G401.6 (cell line): Measurements from ENCODE around the gene WDFY2.
A peak's percentile ranks its signal among the peaks of the same experiment; 100 is the strongest.

Source experiments
- FAIRE-seq: peaks from 2 replicates; lab custom pipeline; 2012; peaks lifted over from hg19 to GRCh38; lab: Jason Lieb, UNC

The WDFY2 gene

DNA sequence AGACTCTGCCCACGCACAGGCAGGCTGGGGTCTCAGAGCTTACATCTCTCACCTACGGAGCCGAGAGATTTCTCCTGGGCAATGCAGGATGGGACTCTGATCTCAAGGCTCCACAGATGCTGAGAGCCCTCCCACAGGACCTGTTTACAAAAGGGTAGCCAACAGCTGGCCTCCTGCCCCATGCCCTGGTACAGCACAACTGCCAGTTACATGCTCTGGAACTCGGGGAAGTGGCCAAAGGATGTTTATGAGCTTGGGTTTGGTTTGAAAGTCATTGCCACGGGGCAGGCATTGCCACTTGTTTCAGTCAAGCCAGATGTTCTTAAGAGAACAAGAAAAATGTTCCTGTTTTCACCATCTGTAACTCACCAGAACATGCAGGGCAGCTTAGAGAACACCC lies 216.2 kb downstream of the WDFY2 start:
- no peak for FAIRE-seq

- no peak for FAIRE-seq
Observed at GRCh38 chr13:51801631-51802099, 217.4 kb downstream of the WDFY2 start.

- FAIRE-seq, result no peak
Observed at GRCh38 chr13:51802631-51803418, 218.6 kb downstream of the WDFY2 start.

- FAIRE-seq, result peak; percentile 21
Observed at GRCh38 chr13:51803422-51804294, 219.4 kb downstream of the WDFY2 start, which contains the start of gene DHRS12. DHRS12 (minus strand) TSS chr13:51804163; CDS start chr13:51799659, 4,504 bp downstream.

- no peak for FAIRE-seq
Observed at GRCh38 chr13:51804295-51805172, 220.3 kb downstream of the WDFY2 start.

DNA sequence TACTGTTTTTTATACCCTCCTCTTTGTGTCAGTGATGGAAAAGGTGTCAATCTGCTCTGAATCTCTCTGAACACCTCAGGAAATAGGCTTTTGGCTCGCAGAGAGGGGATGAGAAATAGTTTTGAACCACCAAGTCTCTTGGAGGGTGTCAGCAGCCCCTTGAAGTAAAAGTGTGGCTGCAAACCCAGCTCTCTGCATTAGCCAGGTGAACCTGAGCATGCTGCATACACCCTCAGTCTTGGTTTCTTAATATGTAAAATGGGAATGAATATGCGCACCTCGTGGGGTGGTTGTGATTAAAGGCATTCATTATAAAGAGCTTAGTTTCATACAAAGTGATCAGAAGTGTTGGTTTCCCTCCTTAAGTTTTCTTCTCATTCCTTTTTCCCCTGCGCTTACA lies 221.1 kb downstream of the WDFY2 start:
- FAIRE-seq, result no peak

- no peak for FAIRE-seq
Observed at GRCh38 chr13:51805925-51806324, 221.7 kb downstream of the WDFY2 start.

DNA sequence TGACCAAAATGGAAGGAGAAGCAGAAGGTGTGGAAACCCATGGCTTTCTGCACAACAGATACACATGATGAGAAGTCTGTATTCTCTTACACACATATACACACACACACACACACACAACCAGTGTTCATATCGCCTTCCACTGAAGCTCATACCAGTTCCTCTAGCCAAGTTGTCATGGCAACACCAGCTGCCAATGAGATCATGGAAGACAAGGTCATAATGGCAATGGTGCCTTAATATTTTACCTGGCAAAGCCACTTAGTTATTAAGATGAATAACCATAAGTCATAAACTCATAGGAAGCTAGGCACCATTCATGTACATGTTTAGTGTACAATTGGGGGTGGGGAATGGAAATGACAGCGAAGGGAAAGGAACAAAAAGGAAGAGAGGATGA lies 222.3 kb downstream of the WDFY2 start:
- FAIRE-seq, result no peak

DNA sequence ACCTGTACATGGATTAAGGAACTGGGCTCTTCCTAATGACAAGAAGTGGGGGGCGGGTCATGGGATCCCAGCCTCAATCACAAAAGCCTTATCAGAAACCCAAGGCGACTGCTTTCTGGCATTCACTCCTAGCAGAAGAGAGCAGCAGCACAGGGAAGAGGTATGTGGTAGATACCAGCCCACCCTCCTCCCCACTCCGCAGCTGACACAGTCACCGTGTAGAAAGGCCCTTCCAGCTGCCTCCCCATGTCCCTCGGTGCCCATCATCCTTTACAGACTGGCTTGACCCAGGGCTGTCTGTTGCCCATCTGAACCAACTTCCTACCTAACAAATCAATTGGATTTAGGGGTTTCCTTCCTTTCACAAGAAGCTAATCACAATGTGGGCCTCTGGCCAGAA lies 222.8 kb downstream of the WDFY2 start:
- no peak for FAIRE-seq

- FAIRE-seq, result no peak
Observed at GRCh38 chr13:51808811-51809210, 224.5 kb downstream of the WDFY2 start.

GRCh38 chr13:51811046-51811445 lies 226.8 kb downstream of the WDFY2 start:
- FAIRE-seq, result no peak

DNA sequence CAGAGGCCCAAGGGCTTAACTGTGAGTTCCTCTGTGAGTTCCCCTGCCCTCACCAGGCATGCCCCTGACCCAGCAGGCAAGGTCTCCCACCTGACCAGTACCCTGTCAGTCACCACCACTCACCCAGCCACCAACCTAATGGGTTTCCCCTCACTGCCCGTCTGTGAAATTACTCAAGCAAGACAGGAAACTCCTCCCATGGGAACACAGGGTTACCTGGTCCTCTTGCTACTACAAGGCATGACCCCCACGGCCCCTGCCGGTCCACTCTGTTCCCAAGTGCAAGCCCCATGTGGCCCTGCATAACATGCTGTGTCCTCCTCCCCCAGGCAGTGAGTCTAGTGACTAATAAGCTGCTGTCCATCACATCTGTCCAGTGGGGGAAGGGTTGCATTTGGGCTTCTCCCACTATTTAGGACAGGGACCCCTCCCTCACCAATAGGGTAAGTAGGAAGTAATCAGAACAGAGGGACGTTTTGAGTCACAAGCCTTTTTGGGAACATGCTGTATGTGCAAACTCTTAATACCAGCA lies 227.7 kb downstream of the WDFY2 start:
- no peak for FAIRE-seq

DNA sequence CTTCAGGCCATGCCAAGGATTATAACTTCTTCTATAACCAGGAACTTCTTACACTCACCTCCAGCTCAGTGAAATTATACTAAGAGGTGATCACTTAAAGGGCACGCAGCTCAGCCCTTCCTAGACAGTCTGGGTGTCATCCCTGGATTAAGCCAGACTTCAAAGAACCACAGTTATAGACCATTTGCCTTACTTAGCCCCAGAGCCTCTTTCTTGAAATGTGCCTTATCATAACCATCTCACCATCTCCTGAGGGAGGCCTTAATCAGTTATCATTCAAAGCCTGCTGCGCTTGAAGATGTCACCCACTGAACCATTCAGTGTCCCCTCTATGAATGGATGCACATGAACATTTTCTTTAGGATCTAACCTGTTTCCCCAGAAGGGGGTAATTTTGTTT lies 229.8 kb downstream of the WDFY2 start:
- FAIRE-seq, result no peak

DNA sequence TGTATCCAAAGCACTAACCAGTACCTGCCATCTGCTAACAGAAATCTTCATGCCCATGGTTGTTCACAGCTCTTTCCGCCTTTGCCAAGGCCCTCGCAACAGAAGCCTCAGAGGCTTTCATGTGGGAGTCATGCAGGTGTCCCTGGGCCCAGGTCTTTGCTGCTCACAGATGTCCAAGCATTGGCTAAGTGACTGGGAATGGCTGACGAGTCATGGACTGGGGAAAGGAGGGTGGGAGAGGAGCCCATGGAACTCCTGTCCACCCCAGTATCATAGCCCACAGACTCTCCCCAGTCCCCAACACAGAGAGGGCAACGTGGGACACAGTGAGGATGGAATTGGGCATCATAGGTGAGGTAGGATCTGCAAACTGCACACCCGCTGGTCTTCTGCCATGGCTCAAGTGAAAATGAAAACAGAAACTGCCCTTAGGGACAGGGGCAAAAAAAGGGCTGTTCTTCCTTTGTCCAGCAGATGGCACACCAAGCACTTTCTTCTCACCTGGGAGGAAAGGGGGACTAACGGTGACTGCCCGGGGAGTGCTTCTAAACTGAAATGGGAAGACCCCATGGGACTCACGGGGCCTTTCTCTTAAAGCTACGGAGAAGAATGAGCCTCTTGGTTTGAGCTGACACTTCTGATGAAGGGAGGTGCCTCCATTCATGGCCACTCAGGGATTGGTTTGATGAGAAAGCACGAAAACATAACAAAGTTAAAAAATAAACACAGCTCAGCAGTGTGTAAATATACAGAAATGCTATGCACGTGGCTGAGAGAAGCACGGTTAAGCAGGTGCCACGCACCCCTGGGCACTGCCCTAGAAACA lies 230.8 kb downstream of the WDFY2 start:
- peak; percentile 56 for FAIRE-seq

GRCh38 chr13:51815848-51816247 lies 231.6 kb downstream of the WDFY2 start:
- no peak for FAIRE-seq

GRCh38 chr13:51816604-51817249 lies 232.5 kb downstream of the WDFY2 start:
- FAIRE-seq, result no peak
